Panc1 (cell line): ENCODE data around the gene PLAAT2.

Experiments
- POLR2AphosphoS5 ChIP-seq: IDR thresholded peaks from 2 replicates; pipeline ENCODE4 v1.6.1; 2012; ENCODE audit warnings: mild to moderate bottlenecking, low read depth, low read length, moderate library complexity
- SIN3A ChIP-seq: IDR thresholded peaks from 2 replicates; pipeline ENCODE4 v1.6.1; 2012; ENCODE audit warnings: low read depth, mild to moderate bottlenecking, low read length, moderate library complexity, borderline replicate concordance; ENCODE audit not compliant: insufficient read depth
- TCF7L2 ChIP-seq: IDR thresholded peaks from 2 replicates; pipeline ENCODE4 v1.6.1; 2011; ENCODE audit warnings: mild to moderate bottlenecking, low read depth, low read length, inconsistent platforms
- TF ChIP-seq, protein P1 (sequence below): fragments of 450-650 bp; IDR thresholded peaks from 2 replicates; pipeline ENCODE4 v1.5.1; 2017; ENCODE audit warnings: mild to moderate bottlenecking
- TF ChIP-seq, protein P2 (sequence below), 2 experiments: IDR thresholded peaks; 2 replicates each; pipeline ENCODE4 v1.6.1; 2011 to 2012; ENCODE audit warnings: low read depth in 2 of 2, control low read depth in 1 of 2, low read length in 1 of 2, mild to moderate bottlenecking in 1 of 2, moderate library complexity in 1 of 2; ENCODE audit not compliant: insufficient read depth in 1 of 2

DNA sequence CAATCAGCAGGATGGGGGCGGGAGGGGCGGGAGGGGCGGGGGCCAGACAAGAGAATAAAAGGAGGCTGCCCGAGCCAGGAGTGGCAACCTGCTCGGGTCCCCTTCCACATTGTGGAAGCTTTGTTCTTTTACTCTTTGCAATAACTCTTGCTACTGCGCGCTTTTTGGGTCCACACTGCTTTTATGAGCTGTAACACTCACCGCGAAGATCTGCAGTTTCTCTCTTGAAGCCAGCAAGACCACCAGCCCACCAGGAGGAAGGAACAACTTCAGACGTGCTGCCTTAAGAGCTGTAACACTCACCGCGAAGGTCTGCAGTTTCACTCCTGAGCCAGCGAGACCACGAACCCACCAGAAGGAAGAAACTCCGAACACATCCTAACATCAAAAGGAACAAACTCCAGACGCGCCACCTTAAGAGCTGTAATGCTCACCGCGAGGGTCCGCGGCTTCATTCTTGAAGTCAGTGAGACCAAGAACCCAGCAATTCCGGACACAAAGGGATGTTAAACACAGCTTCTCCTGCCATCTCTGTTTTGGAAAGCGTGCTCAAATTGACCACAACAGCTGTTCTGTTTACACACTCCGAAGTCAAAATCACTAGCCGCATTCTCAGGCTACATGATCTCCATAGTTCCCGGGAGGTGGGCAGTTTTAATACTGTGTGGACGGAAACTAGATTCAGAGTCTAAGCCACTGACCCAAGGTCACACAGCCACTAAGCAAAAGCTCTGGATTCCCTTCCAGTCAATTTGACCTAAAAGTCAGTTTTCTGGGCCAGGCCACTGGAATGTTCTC, 11.9 kb downstream of the PLAAT2 start:
- TF ChIP-seq, protein P1, sequence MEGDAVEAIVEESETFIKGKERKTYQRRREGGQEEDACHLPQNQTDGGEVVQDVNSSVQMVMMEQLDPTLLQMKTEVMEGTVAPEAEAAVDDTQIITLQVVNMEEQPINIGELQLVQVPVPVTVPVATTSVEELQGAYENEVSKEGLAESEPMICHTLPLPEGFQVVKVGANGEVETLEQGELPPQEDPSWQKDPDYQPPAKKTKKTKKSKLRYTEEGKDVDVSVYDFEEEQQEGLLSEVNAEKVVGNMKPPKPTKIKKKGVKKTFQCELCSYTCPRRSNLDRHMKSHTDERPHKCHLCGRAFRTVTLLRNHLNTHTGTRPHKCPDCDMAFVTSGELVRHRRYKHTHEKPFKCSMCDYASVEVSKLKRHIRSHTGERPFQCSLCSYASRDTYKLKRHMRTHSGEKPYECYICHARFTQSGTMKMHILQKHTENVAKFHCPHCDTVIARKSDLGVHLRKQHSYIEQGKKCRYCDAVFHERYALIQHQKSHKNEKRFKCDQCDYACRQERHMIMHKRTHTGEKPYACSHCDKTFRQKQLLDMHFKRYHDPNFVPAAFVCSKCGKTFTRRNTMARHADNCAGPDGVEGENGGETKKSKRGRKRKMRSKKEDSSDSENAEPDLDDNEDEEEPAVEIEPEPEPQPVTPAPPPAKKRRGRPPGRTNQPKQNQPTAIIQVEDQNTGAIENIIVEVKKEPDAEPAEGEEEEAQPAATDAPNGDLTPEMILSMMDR: no peak
- TF ChIP-seq POLR2AphosphoS5 (no peak), SIN3A (no peak), TCF7L2 (no peak)
- TF ChIP-seq, protein P2, sequence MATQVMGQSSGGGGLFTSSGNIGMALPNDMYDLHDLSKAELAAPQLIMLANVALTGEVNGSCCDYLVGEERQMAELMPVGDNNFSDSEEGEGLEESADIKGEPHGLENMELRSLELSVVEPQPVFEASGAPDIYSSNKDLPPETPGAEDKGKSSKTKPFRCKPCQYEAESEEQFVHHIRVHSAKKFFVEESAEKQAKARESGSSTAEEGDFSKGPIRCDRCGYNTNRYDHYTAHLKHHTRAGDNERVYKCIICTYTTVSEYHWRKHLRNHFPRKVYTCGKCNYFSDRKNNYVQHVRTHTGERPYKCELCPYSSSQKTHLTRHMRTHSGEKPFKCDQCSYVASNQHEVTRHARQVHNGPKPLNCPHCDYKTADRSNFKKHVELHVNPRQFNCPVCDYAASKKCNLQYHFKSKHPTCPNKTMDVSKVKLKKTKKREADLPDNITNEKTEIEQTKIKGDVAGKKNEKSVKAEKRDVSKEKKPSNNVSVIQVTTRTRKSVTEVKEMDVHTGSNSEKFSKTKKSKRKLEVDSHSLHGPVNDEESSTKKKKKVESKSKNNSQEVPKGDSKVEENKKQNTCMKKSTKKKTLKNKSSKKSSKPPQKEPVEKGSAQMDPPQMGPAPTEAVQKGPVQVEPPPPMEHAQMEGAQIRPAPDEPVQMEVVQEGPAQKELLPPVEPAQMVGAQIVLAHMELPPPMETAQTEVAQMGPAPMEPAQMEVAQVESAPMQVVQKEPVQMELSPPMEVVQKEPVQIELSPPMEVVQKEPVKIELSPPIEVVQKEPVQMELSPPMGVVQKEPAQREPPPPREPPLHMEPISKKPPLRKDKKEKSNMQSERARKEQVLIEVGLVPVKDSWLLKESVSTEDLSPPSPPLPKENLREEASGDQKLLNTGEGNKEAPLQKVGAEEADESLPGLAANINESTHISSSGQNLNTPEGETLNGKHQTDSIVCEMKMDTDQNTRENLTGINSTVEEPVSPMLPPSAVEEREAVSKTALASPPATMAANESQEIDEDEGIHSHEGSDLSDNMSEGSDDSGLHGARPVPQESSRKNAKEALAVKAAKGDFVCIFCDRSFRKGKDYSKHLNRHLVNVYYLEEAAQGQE (IDR thresholded peaks at IDR 0.05; ENCODE audit: insufficient read depth in 1 of 2, low read depth in 2 of 2, low read length in 1 of 2): no peak
